Measurements from ENCODE around the gene SLC12A5.
"Not testable (repeated sequence)": the region's sequence is repeated elsewhere in the genome, so short reads cannot be mapped to it uniquely, and the experiment has no call there.

Gene SLC12A5

DNA sequence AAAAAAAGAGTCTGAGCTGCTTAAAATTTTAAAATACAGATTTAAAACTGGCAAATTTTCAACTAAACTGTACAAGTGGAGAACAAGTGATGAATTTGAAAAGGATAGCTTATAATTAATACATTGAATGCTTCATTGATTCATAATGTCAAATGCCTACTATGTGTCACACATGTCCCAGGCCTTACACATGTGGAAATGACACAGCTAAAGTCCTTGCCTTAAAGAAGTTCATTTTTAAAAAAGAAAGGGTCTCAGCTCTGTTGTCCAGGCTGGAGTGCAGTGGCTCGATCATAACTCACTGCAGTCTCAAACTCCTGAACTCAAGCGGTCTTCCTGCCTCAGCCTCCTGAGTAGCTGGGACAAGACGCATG is 55.8 kb downstream of the SLC12A5 start:
- no peak for DNase-seq

DNA sequence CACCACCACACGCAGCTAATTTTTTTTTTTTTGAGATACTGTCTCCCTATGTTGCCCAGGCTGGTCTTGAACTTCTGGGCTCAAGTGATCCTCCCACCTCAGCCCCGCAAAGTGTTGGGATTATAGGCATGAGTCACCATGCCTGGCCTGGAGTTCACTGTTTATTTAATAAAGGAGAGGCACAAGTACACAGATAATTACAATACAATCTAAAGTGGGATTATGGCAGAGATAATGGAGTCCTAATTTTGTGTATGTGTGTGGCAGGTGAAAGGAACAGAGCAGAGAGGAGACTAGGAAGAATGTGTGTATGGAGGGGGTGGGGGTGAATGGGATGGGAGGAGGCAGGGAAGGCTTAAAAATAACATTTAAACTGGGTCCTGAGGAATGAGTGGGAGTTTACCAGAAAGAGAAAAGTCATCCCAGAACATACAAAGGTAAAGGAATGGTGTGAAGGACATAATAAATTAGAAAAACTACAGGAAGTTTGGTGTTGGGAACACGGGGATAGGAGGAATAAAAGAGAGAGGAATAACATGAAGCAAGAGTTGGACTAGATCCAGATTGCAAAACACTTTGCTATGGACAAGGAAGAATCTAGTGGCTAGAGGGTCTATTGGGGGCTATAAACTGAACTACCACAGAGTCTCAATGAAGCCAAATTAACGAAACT is 56.3 kb downstream of the SLC12A5 start:
- DNase-seq, result peak; percentile 67

DNA sequence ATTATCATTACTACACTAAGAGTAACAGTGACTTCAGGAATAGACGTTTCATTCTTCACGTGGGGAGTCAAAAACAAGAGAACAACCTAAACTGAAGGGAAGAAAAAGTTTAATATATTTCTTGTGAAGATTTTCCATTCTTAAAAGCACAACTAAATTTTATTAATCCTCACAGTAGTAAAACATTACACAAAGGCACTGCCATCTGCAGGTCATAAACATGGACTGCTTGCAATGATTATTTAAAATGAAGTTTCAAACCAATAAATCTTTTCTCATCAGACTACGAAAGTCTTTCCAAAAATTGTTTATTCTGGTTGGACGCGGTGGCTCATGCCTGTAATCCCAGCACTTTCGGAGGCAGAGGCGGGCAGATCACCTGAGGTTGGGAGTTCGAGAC is 58.1 kb downstream of the SLC12A5 start:
- DNase-seq, result no peak

DNA sequence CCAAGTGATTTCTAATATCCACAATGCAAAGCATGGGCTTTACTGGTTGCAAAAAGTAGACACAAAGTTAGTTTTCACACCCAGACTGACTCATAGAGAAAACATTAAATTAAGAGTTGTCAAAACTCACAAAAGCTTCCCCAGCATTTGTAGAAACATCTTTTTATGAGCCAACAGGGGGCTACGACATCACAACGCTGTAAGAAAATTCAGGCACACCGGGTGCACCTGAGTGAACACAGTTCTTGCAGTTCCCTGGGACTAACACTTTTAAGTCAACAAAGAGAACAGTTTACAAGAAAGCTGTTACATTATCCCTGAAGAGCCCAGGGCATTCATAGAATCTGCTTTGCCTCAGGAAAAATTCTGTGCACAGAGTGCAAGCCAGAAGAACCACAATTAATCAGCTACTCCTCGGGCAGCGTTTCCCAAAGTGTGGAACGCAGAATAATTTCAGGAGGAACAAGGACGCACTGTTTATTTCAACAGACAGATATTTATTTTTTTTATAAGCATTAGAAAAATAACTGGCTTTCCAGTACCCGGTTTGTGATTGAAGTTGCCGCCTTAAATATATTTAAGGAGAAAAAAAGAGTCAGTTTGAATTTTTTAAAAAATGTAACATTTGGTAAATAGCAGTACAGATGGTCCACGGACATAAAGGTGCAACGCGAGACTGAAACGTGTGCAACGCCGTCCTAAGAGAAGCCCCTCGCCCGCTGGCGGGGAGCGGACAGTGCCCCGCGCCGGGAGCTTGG is 59.6 kb downstream of the SLC12A5 start:
- DNase-seq, result peak; percentile 40

DNA sequence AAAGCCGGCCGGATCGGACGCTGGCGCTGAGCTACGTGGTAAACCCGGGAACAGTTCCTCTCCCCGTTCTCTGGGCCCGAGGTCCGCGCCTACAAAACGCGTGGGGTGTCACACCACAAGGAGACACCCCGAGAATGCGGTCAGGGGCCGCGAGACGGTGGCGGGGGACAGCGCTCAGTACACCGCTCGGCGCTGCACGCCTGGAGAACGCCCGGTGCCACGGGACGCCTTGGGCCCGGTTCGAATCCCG is 60.1 kb downstream of the SLC12A5 start:
- DNase-seq, result no peak

DNA sequence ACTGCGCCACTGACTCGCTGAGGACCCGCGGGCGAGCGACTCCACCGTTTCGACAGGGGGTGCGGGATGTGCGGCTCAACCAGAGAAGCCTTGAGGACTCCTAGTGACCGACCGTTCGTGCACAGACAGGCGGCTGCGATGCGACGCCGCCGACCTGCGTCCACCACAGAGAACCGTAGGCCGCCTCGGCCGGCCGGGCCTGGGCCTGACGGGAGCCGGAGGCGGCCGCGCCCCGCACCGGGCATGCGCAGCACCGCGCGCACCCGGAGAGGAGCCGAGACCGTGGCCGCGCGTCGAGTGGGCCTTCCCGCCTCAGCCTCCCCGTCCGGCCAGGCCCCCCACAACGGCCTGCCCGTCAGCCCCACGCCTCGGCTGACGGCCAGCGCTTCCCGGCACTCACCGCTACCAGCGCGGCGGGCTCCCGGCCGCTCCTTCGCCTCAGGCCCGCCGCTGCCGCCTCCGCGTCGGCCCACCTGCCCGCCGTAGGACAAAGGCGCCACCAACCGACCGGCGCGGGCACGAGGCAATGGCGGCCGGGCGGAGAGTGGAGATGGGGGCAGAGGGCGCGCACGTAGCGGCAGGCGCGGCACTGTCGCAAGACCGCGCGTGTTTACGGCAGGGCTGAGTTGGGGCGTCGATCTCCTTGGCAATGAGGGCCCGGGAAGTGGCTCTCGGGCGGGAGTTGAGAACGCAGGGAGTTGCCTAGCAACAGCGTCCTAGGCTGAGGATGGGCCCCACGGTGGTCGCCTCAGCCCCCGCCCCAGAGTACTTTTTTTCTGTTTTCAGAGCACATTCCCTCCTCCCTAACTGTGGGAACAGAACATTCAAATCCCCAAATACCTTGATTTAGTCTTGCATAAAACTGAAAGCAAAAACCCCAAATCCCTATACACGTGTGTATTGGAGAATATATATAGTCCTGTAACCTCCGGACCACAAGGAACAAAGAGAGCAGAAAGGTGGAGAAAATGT is 60.7 kb downstream of the SLC12A5 start, which contains the start of gene NCOA5:
TSS of gene NCOA5 (minus strand) at position 546 of the 972 bp plus-strand sequence. CDS start 10,538 bp downstream, outside the sequence.
- DNase-seq, result peak; percentile 98

DNA sequence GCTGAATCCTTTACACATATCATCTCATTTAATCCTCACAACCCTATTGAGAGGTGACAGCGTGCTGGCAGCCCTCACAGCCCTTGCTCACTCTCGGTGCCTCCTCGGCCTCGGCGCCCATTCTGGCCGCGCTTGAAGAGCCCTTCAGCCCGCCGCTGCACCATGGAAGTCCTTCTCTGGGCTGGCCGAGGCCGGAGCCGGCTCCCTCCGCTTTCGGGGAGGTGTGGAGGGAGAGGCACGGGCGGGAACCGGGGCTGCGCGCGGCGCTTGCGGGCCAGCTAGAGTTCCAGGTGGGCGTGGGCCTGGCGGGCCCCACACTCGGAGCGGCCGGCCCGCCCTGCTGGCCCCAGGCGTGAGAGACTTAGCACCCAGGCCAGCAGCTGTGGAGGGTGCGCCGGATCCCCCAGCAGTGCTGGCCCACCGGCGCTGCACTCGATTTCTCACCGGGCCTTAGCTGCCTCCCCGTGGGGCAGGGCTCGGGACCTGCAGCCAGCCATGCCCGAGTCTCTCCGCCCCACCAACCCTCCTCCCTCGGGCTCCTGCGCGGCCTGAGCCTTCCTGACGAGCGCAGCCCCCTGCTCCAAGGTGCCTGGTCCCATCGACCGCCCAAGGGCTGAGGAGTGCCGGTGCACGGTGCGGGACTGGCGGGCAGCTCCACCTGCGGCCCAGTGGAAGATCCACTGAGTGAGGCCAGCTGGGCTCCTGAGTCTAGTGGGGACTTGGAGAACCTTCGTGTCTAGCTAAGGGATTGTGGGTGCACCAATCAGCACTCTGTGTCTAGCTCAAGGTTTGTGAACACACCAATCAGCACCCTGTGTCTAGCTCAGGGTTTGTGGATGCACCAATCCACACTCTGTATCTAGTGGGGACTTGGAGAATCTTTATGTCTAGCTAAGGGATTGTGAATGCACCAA is 62.9 kb downstream of the SLC12A5 start:
- DNase-seq, result not testable (repeated sequence)

DNA sequence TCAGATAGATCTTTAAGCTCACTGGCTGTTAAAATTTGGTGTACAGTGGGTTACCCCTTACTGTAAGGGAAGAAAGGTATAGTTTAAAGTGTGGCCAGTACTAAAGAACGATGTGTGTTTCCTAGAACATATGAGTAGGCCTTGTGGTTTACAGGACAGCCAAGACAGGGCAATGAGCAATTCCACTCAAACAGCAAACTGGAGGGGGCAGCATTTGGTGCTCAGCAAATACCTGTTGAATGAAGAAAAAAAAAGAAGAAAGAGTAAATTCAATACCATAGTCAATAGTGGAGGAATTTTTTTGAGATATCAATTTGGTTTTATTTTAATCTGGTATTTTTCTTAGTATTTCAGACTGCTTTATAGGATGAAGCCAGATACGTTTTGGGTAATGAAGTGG is 64.5 kb downstream of the SLC12A5 start:
- no peak for DNase-seq

DNA sequence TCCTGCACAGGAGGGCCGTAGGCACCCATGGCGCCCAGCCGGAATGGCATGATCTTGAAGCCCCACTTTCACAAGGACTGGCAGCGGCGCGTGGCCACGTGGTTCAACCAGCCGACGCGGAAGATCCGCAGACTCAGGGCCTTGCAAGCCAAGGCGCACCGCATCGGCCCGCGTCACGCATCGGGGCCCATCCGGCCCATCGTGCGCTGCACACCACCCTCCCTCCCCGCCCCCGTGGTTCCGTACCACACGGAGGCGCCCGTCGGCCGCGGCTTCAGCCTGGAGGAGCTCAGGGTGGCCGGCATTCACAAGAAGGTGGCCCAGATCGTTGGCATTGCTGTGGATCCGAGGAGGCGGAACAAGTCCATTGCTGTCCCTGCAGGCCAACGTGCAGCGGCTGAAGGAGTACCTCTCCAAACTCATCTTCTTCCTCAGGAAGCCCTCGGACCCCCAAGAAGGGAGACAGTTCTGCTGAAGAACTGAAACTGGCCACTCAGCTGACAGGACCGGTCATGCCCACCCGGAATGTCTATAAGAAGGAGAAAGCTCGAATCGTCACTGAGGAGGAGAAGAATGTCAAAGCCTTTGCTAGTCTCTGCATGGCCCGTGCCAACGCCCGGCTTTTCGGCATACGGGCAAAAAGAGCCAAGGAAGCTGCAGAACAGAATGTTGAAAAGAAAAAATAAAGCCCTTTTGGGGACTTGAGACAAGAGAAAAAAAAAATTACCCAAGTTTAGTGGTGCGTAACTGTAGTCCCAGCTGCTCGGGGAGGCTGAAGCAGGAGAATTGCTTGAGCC is 70.7 kb downstream of the SLC12A5 start:
- DNase-seq, result no peak

DNA sequence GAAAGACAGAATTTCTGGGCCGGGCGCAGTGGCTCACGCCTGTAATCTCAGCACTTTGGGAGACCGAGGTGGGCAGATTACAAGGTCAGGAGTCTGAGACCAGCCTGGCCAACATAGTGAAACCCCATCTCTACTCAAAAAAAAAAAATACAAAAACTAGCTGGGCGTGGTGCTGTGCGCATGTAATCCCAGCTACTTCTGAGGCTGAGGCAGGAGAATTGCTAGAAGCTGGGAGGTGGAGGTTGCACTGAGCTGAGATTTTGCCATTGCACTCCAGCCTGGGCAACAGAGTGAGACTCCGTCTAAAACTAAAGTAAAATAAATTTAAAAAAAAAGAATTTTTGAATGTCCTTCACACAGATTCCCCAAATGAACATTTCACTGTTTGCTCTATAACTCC is 71.4 kb downstream of the SLC12A5 start:
- not testable (repeated sequence) for DNase-seq

DNA sequence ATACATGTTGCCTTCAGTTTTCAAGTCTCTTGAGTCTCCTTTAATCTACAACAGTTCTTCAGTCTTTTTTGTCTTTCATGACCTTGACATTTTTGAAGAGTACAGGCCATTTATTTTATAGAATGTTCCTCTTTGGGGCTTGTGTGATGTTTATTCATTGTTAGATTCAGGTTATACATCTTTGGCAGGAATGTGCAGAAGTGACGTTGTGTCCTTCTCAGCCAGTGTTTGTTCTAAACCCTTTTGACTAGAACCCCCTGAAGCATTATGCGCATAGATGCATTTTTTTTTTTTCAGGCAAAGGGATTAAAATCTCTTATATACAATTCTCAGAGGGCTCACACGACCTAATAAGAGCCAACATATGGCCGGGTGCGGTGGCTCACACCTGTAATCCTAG is 72.0 kb downstream of the SLC12A5 start:
- DNase-seq, result no peak

DNA sequence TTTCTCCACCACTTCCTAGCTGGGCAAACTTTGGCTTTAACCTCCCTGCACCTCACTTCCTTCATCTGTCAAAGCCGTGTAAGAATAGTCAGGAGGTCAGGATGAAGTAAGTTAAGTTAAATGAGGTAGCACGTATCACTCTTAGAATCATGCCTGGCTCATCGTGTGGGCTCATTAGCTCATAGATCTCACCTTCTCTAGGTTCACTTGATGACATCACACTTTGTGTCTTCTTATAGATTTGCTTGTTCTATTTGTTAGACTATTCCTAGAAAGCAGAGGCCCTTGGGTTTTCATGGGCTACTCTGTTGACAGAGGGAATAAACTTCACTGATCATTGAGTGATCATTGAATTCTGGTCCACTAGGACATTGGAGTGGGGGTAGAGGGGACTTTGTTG is 72.9 kb downstream of the SLC12A5 start:
- no peak for DNase-seq

DNA sequence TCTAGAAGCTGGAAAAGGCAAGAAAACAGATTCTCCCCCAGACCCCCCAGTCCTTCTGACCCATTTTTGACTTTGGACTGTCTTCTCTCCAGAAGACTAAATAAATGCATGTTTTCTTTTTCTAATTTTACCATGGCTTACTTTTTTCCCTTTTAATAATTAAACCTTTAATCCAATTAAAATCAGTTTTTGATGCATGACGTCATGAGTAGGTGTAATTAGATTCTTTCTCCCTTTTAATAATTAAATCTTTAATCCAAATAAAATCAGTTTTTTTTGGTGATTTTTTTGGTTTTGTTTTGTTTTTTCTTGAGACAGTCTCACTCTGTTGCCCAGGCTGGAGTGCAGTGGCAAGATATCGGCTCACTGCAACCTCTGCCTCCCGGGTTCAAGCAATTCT is 73.9 kb downstream of the SLC12A5 start:
- no peak for DNase-seq

DNA sequence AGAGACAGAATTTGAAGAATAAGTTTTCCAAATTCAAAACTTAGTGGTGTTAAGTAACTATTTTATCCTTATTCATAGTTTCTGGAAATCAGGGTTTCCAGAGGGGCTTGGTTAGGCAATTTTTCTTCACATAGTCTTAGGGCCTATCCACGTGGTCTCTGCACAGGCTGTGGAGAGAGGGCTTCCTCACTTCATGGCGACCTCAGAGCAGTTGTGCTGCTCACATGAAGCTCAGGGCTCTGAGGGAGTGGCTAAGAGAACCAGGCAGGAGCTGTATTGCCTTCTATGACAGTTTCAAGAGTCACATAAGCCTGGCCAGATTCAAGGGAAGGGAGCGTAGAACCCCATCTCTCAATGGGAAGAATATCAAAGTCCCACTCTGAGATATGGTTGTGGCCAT is 75.2 kb downstream of the SLC12A5 start:
- no peak for DNase-seq

DNA sequence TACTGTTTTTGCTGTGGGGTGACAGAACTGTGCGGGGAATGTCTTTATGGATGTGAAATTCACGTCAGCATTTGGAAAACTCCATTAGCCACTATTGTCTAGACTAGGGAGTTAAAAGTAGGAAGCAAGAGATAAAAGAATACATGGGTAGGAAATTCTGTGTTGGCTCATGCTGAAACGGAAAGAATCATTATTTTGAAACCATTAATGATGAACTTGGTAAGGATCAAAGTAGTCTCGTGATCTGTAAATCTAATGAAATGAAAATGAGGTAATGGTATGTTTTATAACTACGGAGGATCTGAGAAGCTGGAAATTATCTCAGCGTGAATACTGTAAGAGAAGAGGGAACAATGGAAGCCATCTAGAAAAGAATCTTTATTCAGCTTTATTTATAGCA is 78.0 kb downstream of the SLC12A5 start:
- DNase-seq, result no peak

DNA sequence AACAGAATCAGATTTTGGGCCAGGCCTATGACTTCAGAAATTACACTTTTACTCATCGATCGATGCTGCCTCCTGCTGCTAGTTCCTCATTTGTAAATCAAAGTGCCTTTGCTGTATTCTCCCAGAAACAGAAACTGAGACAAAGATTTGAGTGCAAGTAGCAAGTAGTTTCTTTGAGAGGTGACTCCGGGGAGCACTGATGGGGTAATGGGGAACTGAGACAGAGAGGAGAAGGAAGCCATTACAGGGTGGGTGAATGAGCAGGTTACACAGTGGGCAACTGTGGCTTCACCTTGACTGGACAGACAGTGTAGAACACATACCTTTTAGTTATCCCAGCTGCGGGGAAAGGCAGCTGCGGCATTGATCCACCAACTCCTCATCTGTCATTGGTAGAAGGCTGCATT is 79.4 kb downstream of the SLC12A5 start:
- no peak for DNase-seq

DNA sequence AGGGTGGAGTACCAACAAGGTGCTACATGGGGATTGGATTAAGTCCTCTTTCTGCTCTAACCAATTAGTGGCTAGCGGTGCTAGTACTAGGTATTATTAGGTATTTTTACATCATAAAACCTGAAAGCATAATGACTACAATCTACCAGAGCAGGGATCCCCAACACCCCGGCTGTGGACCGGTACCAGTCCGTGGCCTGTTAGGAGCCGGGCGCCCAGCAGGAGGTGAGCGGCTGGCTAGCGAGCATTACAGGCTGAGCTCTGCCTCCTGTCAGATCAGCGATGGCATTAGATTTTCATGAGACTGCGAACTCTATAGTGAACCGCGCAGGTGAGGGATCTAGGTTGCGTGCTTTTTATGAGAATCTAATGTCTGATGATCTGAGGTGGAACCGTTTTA is 80.0 kb downstream of the SLC12A5 start:
- no peak for DNase-seq

Measured in NCI-H1105 treated with DMSO at 0.1 percent for 48 hours (cell line).